SK-N-SH treated with all-trans-retinoic acid at 6 μM for 48 hours (cell line): ENCODE measurements around the gene ADCY9.

Experiments
- ATAC-seq: fragments of 200-7000 bp; cut with Tn5 transposase; 3 replicates; pipeline ENCODE4 v1.9.1; 2020; ENCODE audit warnings: mild to moderate bottlenecking, moderate library complexity
- BACH2 ChIP-seq: fragments of 250-450 bp; sonication (Bioruptor Pico); IDR thresholded peaks from 2 replicates; pipeline ENCODE4 v1.9.0; 2021; ENCODE audit warnings: mild to moderate bottlenecking, borderline replicate concordance
- CREB5 ChIP-seq: fragments of 250-450 bp; sonication (Bioruptor Pico); IDR thresholded peaks from 2 replicates; pipeline ENCODE4 v1.5.1; 2020; ENCODE audit warnings: low read depth, mild to moderate bottlenecking, moderate library complexity
- CSDC2 ChIP-seq: fragments of 250-450 bp; sonication (Bioruptor Pico); IDR thresholded peaks from 2 replicates; pipeline ENCODE4 v1.5.0; 2020; ENCODE audit warnings: mild to moderate bottlenecking, moderate library complexity
- ESRRG ChIP-seq: fragments of 250-450 bp; sonication (Bioruptor Pico); IDR thresholded peaks from 2 replicates; pipeline ENCODE4 v1.6.1; 2021; ENCODE audit warnings: mild to moderate bottlenecking
- GLIS3 ChIP-seq: fragments of 250-450 bp; sonication (Bioruptor Pico); IDR thresholded peaks from 2 replicates; pipeline ENCODE4 v1.5.0; 2020; ENCODE audit warnings: mild to moderate bottlenecking, moderate library complexity
- ISL1 ChIP-seq: fragments of 250-450 bp; sonication (Bioruptor Pico); IDR thresholded peaks from 2 replicates; pipeline ENCODE4 v2.1.2; 2022; ENCODE audit warnings: mild to moderate bottlenecking, moderate library complexity
- OSR1 ChIP-seq: fragments of 250-450 bp; sonication (Bioruptor Pico); IDR thresholded peaks from 2 replicates; pipeline ENCODE4 v1.8.0; 2022; ENCODE audit warnings: moderate library complexity, mild to moderate bottlenecking, inconsistent platforms
- PATZ1 ChIP-seq: fragments of 250-450 bp; sonication (Bioruptor Pico); IDR thresholded peaks from 2 replicates; pipeline ENCODE4 v1.8.0; 2020; ENCODE audit warnings: mild to moderate bottlenecking, moderate library complexity, borderline replicate concordance
- PPARA ChIP-seq: fragments of 250-450 bp; sonication (Bioruptor Pico); IDR thresholded peaks from 2 replicates; pipeline ENCODE4 v1.5.0; 2020; ENCODE audit warnings: mild to moderate bottlenecking, borderline replicate concordance
- RARB ChIP-seq: fragments of 250-450 bp; sonication (Bioruptor Pico); IDR thresholded peaks from 2 replicates; pipeline ENCODE4 v1.8.0; 2021; ENCODE audit warnings: mild to moderate bottlenecking, moderate library complexity
- SNAI2 ChIP-seq: fragments of 250-450 bp; sonication (Bioruptor Pico); IDR thresholded peaks from 2 replicates; pipeline ENCODE4 v1.5.0; 2020; ENCODE audit warnings: mild to moderate bottlenecking, moderate library complexity
- TCF4 ChIP-seq: fragments of 250-450 bp; sonication (Bioruptor Pico); IDR thresholded peaks from 2 replicates; pipeline ENCODE4 v1.8.0; 2021; ENCODE audit warnings: mild to moderate bottlenecking, moderate library complexity, borderline replicate concordance
- TOX ChIP-seq: fragments of 250-450 bp; sonication (Bioruptor Pico); IDR thresholded peaks from 2 replicates; pipeline ENCODE4 v1.8.0; 2021; ENCODE audit warnings: mild to moderate bottlenecking, moderate library complexity, borderline replicate concordance
- TSHZ2 ChIP-seq: fragments of 250-450 bp; sonication (Bioruptor Pico); IDR thresholded peaks from 2 replicates; pipeline ENCODE4 v1.5.0; 2020; ENCODE audit warnings: mild to moderate bottlenecking, moderate library complexity
- ZC3H10 ChIP-seq: fragments of 250-450 bp; sonication (Bioruptor Pico); IDR thresholded peaks from 2 replicates; pipeline ENCODE4 v1.5.1; 2021; ENCODE audit warnings: mild to moderate bottlenecking, moderate library complexity
- ZFP3 ChIP-seq: fragments of 250-450 bp; sonication (Bioruptor Pico); IDR thresholded peaks from 2 replicates; pipeline ENCODE4 v1.5.0; 2020; ENCODE audit warnings: mild to moderate bottlenecking, moderate library complexity
- ZFP30 ChIP-seq: fragments of 450-650 bp; formaldehyde crosslinking; IDR thresholded peaks from 2 replicates; pipeline ENCODE4 v1.5.0; 2022; ENCODE audit warnings: mild to moderate bottlenecking, moderate library complexity
- ZNF565 ChIP-seq: fragments of 450-650 bp; formaldehyde crosslinking; conservative IDR thresholded peaks from 2 replicates; pipeline ENCODE4 v1.5.0; 2020; ENCODE audit warnings: low read depth, mild to moderate bottlenecking, moderate library complexity
- ZNF70 ChIP-seq: fragments of 450-650 bp; formaldehyde crosslinking; IDR thresholded peaks from 2 replicates; pipeline ENCODE4 v1.5.0; 2020; ENCODE audit warnings: mild to moderate bottlenecking, moderate library complexity
- ZNF8 ChIP-seq: fragments of 450-650 bp; formaldehyde crosslinking; IDR thresholded peaks from 2 replicates; pipeline ENCODE4 v1.5.0; 2020; ENCODE audit warnings: mild to moderate bottlenecking, moderate library complexity
- TF ChIP-seq, protein P1 (sequence below): fragments of 250-450 bp; sonication (Bioruptor Pico); IDR thresholded peaks from 2 replicates; pipeline ENCODE4 v1.5.1; 2021; ENCODE audit warnings: mild to moderate bottlenecking, moderate library complexity

Gene ADCY9

GRCh38 chr16:4052096-4052495 lies 64.1 kb downstream of the ADCY9 start:
- ATAC-seq: no peak
- TF ChIP-seq TOX (no peak), ZFP3 (CRISPR knock-in tag) (no peak)

- TF ChIP-seq OSR1 (no peak), ZNF70 (CRISPR knock-in tag) (no peak), TOX (no peak), SNAI2 (CRISPR knock-in tag) (no peak), ISL1 (no peak), TCF4 (CRISPR knock-in tag) (no peak)
- TF ChIP-seq, protein P1, sequence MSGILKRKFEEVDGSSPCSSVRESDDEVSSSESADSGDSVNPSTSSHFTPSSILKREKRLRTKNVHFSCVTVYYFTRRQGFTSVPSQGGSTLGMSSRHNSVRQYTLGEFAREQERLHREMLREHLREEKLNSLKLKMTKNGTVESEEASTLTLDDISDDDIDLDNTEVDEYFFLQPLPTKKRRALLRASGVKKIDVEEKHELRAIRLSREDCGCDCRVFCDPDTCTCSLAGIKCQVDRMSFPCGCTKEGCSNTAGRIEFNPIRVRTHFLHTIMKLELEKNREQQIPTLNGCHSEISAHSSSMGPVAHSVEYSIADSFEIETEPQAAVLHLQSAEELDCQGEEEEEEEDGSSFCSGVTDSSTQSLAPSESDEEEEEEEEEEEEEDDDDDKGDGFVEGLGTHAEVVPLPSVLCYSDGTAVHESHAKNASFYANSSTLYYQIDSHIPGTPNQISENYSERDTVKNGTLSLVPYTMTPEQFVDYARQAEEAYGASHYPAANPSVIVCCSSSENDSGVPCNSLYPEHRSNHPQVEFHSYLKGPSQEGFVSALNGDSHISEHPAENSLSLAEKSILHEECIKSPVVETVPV (CRISPR knock-in tag): no peak
- no peak for ATAC-seq
These were observed 64.7 kb downstream of the ADCY9 start for GRCh38 chr16:4051591-4051990.

GRCh38 chr16:4049031-4049430 lies 67.2 kb downstream of the ADCY9 start:
- TF ChIP-seq CREB5 (CRISPR knock-in tag) (no peak), ZC3H10 (CRISPR knock-in tag) (no peak), ZNF70 (CRISPR knock-in tag) (no peak), ZNF565 (no peak), CSDC2 (CRISPR knock-in tag) (no peak), TOX (no peak), BACH2 (no peak), ESRRG (CRISPR knock-in tag) (no peak), TCF4 (CRISPR knock-in tag) (no peak), GLIS3 (CRISPR knock-in tag) (no peak), RARB (no peak), PATZ1 (CRISPR knock-in tag) (no peak), SNAI2 (CRISPR knock-in tag) (no peak), ISL1 (no peak), ZFP3 (CRISPR knock-in tag) (no peak), ZNF8 (CRISPR knock-in tag) (no peak), ZFP30 (CRISPR knock-in tag) (no peak)
- TF ChIP-seq, protein P1 (CRISPR knock-in tag): no peak
- no peak for ATAC-seq

DNA sequence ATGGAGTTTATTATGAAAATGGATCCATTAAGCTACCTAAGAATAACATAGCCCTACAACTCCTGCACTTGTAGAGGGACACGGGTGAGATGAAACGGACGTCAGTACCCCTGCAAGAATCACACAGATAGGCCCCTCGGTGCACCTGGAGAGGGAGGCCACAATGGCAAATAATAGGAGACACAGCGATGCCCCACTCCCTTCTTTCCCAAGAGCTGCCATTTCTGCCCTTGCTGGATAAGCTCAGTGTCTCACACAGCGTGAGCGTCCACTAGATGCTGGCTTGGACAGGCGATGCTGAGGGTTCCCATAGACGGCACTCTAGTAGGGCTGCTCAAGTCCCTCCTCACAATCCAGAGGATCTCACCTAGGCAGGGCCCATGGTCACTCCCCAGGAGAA lies 67.8 kb downstream of the ADCY9 start:
- no peak for ATAC-seq

More for the DNA sequence above, 67.8 kb downstream of the ADCY9 start:
- TF ChIP-seq GLIS3 (CRISPR knock-in tag) (no peak), PPARA (CRISPR knock-in tag) (no peak), CSDC2 (CRISPR knock-in tag) (no peak), SNAI2 (CRISPR knock-in tag) (no peak), ZNF565 (no peak), ZNF70 (CRISPR knock-in tag) (no peak), TSHZ2 (no peak), CREB5 (CRISPR knock-in tag) (no peak), BACH2 (no peak), ZFP30 (CRISPR knock-in tag) (no peak)
- TF ChIP-seq, protein P1 (CRISPR knock-in tag): no peak
